ENCODE results near the gene TFR2.

TFR2 gene

DNA sequence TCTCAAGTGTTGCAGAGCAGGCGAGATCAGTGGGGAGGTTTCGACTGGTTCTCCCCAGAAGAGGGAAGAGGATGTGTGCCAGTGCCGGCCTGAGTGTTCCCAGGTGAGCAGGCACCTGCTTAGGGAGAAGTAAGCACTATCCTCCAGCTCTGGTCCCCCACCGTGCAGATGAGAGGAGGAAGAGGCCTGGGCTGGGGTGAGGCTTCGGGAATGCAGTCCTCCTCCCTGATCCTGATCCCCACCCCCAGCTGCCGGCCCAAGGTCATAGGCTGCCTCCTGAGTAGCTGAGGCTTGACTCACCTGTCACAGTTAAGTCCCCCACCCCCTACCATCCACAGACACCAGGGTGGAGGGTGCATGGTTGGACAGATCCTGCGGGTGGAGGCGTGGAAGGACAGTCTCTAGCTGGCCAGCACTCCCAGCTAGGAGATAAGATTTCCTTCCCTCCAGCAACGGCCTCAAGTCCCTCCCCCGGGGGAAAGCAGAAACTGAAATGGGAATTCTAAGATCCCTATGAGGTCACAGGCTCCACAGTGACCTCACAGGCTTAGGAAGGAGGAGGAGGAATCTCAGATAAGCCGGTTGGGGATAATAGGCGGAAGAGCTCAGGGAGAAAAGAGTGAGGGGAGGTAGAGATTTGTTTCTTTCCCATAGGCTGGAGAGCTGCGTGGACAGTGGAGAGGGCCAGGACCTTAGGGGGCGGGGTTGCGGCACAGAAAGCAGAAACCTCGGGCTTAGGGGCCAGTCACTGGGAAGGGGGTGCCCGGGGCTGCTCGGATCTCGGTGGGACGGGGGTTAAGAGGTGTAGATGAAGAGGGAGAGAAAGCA lies 56.5 kb downstream of the TFR2 start:
- DNase-seq = no peak

DNA sequence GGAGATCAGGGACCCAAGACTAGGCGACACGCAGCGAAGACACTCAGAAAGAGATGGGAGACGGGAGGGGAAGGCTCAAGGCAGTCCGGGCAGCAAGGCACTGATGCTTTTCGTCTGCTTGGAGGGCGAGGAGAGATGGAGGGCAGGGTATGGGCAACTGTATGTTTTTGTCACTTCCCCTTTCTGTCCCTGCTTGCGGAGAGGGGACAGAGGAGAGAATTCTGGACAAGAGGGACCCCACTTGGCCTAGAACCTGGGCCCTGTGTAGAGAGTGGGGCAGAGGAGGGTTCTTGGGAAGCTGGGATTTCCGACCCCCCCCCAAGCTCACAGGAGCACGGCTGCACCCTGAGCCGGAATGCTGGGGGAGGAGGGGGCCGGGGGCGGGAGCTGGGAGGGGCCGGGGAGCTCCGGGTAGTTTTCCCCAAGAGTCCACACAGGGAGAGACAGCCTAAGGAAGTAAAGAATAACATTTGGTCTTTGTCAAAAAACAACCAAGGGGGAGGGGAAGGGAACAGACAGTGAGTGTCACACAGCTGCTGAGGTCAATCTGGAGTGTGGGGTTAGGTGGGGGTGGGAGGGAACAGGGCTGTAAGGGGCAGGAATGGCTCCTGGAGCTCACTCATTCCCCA lies 57.2 kb downstream of the TFR2 start:
- no peak for DNase-seq

GRCh38 chr7:100583132-100584053 lies 58.0 kb downstream of the TFR2 start:
- no peak for DNase-seq

GRCh38 chr7:100582650-100583049 lies 58.7 kb downstream of the TFR2 start:
- no peak for DNase-seq

- DNase-seq = no peak
These were observed 59.2 kb downstream of the TFR2 start for GRCh38 chr7:100582041-100582579.

- no peak for DNase-seq
These were observed 60.7 kb downstream of the TFR2 start for GRCh38 chr7:100580466-100581283.

- no peak for DNase-seq
These were observed 62.8 kb downstream of the TFR2 start for GRCh38 chr7:100578246-100579183.

DNA sequence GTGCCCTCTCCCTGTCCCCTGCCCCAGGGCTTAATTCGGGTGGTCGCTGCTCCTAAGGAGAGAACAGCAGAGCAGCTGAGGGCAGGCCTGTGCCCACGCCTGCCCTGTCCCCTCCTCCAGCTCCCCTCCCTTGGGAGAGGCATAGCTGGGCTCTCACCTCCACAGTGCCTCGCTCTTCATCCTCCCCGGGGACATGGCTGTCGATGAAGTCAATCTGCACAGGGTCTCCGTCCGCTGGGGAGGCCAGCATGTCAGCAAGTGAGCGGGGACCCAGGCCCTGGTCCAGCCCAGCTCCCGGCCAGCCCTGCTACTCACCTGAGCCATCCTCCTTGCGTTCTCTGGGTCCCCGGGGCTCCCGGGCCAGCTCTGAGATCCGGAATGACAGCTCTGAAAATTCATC lies 63.8 kb downstream of the TFR2 start:
- DNase-seq = no peak

GRCh38 chr7:100577103-100577502 lies 64.2 kb downstream of the TFR2 start:
- no peak for DNase-seq

DNA sequence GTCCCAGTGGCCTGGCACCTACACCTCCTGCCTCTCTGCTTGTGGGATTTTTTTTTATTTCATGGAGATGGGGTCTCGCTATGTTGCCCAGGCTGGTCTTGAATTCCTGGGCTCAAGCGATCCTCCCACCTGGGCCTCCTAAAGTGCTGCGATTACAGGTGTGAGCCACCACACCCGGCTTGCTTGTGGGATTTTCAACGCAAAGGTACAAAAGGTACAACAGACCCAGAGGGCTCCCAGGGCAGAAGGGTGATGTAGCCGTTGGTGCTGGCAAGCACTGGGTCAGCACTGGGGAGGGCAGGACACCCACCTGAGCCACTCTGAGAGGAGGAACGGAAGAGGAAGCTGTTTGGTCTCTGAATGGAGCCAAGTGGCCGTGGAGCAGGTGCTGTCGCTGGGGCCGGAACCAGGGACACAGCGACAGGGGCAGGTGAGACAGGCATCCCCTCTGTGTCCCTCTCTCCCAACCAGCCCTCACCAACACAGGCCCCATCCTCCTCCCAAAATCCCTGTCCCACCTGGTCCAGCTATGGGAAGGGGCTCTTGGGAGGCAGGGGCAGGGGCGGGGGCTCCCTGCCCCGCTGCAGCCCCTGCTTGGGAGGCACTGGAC lies 64.9 kb downstream of the TFR2 start:
- DNase-seq = no peak

GRCh38 chr7:100575746-100576383 lies 65.5 kb downstream of the TFR2 start:
- DNase-seq = no peak

- DNase-seq = no peak
These were observed 66.1 kb downstream of the TFR2 start for GRCh38 chr7:100575206-100575631.

DNA sequence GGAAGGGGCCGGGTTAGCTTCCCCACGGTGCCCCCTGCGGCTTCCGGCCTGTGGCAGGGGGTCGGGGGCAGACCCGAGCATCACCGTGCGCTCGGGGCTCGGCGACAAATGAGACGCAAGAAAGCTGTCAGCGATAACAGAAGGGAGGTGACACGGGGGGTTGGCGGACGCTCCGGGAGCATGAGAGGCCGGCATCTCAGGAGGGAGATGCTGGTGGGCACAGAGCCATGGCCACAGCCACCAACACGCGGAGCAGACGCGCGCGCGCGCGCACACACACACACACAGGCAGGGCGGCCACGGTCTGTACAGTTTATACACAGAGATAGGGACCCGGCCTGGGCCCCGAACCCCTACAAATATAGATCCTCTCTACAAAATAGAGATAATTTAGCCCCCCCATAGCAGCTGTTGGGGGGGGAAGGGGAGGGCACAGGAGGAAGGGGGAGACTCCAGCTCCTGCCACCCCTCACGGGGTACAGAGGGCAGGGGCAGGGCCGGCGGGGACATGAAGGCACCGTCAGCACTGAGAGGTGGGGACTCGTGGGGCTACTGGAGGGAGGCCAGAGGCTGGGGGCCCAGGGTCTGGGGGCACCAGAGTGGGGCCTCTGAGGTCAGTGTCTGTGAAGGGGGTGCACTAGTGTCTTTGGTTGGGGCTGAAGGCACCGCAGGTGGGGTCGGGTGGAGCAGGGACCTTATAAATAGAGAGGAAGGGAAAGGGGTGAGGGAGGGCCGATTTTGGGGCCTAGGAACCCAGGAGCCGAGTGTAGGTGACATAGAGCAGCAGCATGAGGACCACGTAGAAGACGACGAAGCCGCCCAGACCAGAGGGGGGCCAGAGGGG lies 66.8 kb downstream of the TFR2 start:
- no peak for DNase-seq

DNA sequence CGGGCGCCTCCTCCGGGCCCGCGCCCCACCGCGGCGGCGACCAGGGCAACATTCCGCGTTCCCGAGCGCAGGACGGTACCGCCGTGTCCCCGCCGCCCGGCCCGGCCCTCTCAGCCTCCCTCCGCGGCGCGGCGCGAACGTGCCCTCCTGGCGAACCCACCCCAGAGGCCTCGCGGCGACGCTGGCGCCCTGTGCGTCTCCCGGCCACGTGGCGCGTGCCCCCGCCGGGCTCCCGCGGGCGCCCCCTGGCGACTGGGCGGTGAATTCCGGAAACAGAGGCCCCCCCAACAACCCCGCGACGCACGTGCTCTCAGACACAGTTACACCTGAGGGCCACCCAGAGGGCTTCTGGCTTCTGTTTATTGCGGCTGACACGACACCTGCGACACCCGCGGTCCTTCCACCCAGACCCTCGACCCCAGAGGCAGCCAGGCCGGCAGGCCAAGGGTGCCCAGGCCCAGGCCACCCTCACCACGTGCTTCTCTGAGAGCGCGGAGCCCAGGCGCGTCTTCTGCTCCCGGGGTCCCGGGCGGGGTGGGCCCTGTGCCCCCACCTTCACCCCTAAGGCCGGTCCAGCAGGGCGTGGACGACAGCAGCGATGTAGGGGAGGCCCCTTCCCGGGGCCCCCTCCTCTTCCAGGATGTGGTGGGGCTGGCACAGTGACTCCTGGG lies 67.5 kb downstream of the TFR2 start, which contains the start of gene SAP25:
SAP25 (minus strand) TSS at position 210 of the 671 bp plus-strand sequence; CDS start at position 52, 158 bp downstream.
- DNase-seq = no peak

GRCh38 chr7:100572949-100573675 lies 68.2 kb downstream of the TFR2 start:
- DNase-seq = no peak

DNA sequence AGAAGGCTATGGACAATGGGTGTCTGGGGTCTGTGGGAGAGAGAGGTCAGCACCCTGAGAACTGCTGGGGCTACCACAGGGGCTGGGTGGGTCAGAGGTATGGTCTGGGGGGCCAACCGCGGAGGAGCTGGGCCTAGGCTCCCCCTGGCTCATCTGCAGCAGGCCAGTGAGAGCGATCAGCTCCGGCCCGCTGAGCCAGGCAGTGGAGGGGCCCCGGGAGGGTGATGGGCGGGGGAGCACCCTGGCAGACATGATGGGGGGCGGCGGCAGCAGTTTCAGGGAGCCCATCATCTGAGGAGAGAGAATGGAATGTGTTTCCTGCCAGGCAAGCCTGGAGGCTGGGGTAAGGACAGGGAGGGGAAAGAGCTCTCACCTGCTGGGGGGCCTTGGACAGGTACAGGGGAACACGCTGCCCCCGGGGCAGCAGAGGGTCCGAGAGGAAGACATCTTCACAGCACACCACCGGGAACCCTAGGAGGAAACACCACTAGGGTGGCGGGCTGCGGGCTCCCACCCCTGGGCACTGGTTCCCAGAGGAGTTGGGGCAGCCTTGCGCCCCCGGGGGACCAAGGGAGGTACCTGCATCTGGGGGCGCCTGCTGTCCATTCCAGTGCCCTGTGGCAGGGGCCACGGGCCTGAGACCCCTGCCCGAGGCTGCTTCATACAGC lies 68.9 kb downstream of the TFR2 start:
- DNase-seq = no peak

- DNase-seq = no peak
These were observed 69.6 kb downstream of the TFR2 start for GRCh38 chr7:100571829-100572116.

Measured in midbrain (tissue), 1 donor.